Activated CD8-positive, alpha-beta memory T cell treated with anti-CD3 and anti-CD28 coated beads, Interleukin-2, amount 50 U/mL, for 48 hours (primary cell): Measurements from ENCODE around the gene SDK2.

ENCODE experiments used
- DNase-seq: peaks from one replicate; pipeline ENCODE4 v3.0.0-alpha.2; 2020

SDK2 gene

GRCh38 chr17:73605444-73605843 is 38.8 kb downstream of the SDK2 start:
- DNase-seq = no peak

DNA sequence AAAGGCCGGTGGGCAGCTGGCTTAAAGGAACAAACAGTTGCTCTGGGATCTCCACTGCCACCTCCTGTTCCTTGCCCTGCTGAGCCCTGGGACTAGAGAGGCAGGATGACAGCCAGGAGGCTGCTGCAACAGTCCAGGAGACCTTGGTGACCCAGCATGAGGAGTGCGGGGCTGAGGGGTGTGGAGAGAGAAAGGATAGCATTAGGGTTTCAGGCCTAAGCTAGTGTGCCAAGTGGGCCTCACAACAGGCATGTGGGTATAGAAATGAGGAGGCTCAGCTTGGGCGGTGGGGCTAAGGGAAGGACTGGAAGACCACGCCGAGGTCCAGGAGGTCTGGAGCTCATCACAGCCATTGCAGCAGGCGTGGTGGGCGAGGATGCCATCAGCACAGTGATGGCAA is 39.8 kb downstream of the SDK2 start:
- no peak for DNase-seq

GRCh38 chr17:73603971-73604370 is 40.3 kb downstream of the SDK2 start:
- no peak for DNase-seq

GRCh38 chr17:73600103-73600871 is 44.0 kb downstream of the SDK2 start:
- no peak for DNase-seq

- no peak for DNase-seq
Measured at GRCh38 chr17:73599599-73599998, 44.6 kb downstream of the SDK2 start.

GRCh38 chr17:73598212-73598611 is 46.0 kb downstream of the SDK2 start:
- no peak for DNase-seq

GRCh38 chr17:73595931-73596330 is 48.3 kb downstream of the SDK2 start:
- no peak for DNase-seq

DNA sequence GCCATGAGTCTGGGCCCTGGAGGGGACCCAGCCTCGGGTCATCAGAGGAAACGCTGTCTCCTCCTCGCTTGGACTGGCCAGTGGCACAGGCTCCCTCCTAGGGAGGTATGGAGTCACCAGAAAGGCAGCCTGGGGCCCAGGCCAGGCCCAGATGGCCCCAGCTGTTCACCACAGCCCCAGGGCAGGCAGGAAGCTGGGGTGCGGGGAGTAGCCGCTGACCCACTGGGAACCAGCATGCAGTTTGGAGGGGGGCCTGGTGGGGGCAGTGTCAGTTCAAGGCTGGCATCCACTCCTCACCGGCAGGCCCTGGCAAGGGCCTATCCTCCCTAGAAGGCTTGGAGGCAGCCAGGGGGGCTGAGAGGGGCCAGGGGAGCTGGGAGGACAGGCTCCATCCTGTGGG is 48.8 kb downstream of the SDK2 start:
- DNase-seq = peak; percentile 67

- DNase-seq = no peak
Measured at GRCh38 chr17:73595068-73595467, 49.2 kb downstream of the SDK2 start.

DNA sequence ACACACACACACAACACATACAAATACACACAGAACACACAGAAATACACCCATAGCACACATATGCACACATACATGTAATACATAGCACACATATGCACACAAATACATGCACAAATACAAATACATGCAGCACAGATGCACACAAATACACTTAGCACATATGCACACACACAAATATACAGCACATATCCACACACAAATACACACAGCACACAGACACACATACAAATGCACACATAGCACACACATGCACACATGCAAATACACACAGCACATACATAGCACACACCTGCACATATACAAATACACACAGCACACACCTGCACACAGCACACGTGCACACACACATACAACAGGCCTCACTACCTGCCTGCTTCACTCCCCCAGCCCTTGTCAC is 49.6 kb downstream of the SDK2 start:
- no peak for DNase-seq

GRCh38 chr17:73594025-73594424 is 50.2 kb downstream of the SDK2 start:
- DNase-seq = no peak

DNA sequence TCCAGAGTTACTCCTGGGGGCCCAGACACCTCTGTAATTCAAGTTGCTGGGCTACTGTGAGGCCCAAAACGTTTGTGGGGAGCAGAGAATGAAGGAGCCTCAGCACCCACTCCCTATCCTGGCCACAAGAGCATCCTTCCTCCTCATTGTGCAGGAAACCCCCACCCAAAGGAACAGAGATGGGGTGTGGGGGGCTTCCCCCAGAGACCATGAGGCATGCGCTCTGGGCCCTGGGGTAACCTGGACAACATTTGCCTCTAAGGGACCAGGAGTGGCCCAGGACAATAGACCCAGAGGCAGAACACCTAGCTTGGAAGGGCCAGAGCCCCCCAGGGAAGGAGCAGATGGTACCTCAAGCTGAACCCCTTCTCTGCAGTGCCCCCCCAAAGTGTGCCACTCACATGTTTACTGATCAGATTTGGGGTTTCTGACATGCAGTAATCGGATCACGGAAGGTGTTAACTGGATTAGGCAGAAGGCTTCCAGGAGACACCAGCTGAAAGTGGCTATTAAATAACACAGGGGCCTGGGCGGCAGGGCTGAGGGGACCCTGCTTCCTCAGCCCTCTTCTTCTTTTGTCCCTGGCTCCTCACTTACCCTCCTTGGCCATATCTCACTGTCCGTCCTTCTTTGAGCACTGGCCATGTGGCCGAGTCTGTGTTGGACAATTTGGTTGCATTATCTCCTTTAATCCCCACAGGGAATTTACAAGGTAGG is 50.8 kb downstream of the SDK2 start:
- no peak for DNase-seq

DNA sequence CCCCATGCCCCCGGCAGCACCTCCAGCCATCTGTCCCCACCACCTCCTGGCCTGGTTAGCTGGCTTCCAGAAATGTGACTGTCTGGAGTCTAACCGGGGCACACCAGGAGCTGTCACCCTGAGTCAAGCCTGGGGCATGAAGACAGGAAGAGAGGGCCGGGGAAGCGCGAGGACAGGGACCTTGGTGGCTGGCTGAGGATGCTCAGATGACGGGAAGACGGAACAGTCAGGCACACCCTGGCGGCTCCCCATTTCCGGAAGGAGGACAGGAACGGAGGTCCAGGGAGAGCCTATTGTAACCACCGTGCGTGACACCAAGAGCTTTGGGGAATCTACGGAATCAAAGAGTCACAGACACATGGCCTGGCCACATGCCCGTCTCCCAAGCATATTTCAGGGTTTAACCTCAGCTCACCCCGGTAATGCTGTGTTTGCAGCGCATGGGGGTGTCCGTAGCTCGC is 51.7 kb downstream of the SDK2 start:
- DNase-seq = peak; percentile 69

DNA sequence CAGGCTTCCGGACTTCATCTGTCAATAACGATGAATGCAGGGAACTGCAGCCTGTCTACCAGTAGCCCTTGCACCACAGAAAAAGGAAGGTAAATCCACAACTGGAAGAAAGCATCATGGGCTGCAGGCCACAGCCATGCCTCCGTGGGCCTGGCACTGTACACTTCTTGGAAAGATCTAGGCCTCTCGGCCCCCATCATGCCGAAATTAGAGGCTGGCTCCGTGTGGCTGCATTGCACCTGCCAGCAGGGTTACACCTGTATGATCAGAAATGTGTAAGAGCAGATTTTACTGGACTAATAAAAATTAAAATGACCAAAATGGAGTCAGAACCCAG is 52.2 kb downstream of the SDK2 start:
- no peak for DNase-seq

GRCh38 chr17:73591296-73592078 is 52.8 kb downstream of the SDK2 start:
- DNase-seq = peak; percentile 65

- DNase-seq = no peak
Measured at GRCh38 chr17:73589363-73589980, 54.8 kb downstream of the SDK2 start.

GRCh38 chr17:73588891-73589290 is 55.4 kb downstream of the SDK2 start:
- DNase-seq = no peak

- no peak for DNase-seq
Measured at GRCh38 chr17:73588301-73588846, 55.9 kb downstream of the SDK2 start.

- no peak for DNase-seq
Measured at GRCh38 chr17:73586921-73587602, 57.2 kb downstream of the SDK2 start.

DNA sequence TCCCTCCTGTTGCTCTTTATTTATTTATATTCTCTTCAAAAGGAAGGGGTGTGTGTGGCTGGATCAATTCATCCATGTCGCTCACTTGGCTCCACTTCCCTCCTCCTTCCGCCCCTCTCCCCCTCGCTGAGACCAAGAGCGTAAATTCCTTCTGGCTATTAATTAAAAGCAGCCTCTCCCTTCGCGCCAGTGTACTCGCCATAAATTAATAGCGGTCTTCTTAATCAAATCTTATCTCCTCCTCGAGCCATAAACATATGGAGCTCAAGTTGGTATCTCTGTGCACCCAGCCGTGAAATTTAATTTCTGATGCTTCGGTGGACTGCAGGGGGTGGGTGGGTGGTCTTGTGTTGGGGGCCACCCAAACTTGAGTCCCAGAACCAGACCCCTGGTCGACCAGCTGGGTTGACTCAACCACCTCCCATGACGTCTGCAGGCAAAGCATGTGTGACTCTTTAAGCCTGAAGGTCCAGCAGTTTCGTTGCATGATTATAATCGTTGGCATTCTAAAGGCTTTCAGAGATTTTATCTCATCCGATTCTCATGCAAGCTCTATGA is 57.9 kb downstream of the SDK2 start:
- DNase-seq = no peak

DNA sequence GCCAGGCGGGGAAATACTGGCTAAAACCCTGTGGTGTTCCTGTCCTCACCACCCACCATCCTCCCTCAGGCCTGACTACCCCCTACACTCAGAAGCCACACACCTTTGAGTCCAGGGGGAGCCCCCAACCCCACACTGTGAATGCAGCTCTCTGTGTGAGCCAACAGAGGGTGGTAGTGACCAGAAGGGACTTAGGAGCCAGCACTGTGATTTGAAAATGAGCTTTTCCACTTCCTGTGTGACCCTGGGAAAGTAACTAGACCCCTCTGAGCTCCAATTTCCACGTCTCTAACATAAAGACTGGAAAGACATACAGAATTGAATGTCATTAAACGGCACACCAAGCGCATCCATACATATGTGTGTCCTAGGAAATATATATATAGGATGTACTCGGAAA is 58.7 kb downstream of the SDK2 start:
- peak; percentile 46 for DNase-seq

- no peak for DNase-seq
Measured at GRCh38 chr17:73584987-73585386, 59.3 kb downstream of the SDK2 start.
